Daoy (cell line): ENCODE measurements around the gene LNX1. TPM values are rescaled to one million over a fixed set of nuclear protein-coding genes. Genes with fewer than 3 reads are reported as not detected.

ENCODE experiments used
- DNase-seq: peaks from one replicate; pipeline ENCODE4 v3.0.0-alpha.2; 2015; ENCODE audit warnings: low read depth
- total RNA-seq: library from RNA; depleted of rRNA; stranded (reverse); fragments of >200 nt; shearing (Covaris generic); gene quantifications from 2 replicates; pipeline ENCODE4 v1.2.3, GENCODE V29; 2014; rRNA removed

Gene LNX1
- total RNA-seq: 2.5 and 10.2 TPM in 2 replicates

DNA sequence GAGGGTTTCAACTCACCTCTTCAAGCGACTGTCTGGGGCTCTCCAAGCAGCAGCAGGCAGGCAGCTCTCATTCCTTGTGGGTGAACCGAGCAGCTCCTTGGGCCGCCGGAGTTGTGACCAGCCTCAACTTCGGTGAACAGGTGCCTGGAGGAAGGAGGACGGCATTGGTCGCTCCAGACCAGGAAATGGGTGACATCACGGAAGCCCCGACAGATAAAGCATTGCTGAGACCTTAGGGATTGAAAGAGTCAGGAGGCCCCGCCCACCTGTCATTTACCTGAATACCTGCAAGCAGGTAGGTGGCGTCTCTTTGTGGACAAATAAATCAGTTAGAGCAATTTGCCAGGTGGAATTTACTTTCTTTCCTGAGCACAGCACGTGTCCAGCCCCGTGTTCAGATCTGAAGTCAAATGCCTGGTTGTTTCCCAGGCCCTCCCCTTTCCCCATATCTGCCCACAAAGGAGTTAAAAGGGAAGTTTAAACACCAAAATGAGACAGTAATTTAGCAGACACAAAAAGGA lies at the start of gene LNX1:
Gene LNX1, minus strand, starts transcription at position 115 of the 521 bp plus-strand sequence. CDS start 17,484 bp downstream, outside the sequence.
- DNase-seq: no peak

DNA sequence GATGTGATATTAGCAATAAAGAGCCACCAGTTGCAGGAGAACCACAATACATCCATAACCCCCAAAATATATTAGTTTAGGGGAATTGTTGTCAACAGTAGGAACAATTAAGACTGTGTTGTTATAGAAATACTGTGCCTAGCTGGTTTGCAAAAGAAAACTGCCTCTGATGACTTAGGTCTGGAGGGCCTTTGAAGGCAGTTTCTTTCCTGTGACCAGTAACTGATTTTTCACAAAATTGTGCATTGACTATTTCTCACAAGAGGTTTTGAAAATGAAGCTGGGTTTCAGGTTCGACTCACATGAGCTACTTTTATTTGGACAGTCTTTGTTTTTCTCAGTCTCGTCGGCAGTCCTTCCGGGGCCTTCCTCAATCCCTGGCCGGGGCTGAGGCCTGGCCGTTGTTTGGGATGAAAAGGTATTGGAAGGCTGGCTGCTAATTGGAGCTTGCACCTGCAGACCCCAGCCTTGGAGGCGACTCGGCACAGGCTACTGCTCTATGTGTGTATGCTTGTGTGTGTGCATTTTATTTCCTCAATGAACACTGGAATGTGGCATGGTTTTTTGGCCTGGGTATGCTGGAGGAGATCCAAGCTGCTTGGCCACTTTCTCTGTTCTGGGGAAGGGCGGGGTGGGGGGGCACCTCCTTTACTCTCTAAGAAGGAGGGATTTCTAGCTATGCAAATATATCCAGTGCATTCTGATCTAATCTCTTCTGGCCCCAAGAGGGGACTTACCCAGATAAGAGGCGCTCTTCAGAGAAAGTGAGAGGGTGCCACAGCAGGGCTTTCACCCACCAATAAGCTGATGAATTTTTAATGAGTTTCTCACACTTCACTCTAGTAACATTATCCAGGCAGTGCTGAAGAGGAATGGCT lies 49.5 kb upstream of the LNX1 start:
- DNase-seq: no peak

DNA sequence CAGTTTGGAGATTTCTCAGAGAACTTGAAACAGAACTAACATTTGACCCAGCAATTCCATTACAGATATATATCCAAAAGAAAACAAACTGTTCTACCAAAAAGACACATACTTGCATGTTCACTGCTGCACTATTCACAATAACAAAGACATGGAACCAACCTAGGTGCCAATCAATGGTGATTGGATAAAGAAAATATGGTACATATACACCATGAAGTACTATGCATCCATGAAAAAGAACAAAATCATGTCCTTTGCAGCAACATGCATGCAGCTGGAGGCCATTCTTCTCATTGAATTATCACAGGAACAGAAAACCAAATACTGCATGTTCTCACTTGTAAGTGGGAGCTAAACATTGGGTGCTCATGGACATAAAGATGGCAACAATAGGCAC lies 47.6 kb upstream of the LNX1 start:
- no peak for DNase-seq

DNA sequence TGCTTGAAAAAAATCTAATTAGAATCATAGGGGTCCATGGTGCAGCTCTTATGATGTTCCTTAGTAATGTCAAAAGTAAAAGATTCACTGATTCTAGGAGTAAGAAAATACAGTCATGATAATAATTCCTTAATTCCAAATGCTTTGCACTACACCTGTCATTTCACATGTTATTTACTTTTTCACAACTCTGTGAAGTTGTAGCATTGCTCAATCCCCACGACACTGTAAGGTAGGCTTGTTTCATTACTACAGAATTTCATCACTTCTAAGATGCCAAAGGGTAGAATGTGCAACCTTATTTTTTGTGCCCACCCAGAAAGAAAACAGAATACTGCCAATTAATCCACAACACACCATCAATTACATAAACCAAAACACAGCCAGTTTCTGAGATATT lies 46.1 kb upstream of the LNX1 start:
- no peak for DNase-seq

DNA sequence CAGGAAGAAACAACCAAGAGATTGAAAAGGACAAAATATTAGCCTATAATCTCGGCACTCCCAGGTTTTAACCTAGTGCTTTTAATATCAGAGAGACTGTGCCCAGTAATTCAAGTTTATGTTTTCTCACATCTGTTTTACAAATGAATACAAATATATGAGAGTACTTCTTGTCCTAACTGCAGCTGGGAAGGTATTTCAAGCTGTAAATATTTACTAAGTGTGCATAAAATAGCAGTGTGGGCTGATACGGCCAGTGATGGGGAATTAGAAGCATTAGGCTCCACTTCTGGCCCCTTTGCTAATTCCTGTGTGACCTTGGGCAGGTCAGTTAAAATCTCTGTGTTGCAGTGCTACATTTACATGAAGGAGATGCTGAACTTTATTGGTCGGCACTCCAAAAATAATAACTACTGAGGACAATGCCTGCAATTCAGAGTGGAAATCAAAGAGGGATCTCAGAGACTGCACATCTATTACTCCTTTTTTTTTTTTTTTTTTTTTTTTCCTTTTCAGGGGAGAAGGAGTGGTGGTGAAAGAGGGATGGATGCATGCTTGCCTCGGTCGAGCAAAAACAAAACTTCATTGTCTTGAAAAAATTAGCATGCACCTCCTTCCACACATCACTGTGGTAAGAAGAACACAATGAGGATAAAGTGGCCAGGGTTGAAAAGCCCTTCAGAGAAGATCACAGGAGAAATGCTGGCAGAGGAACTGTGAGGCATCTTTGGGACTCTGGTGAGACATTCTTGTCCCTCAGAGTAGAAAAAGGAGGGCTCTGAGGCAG lies 44.6 kb upstream of the LNX1 start:
- DNase-seq: no peak

DNA sequence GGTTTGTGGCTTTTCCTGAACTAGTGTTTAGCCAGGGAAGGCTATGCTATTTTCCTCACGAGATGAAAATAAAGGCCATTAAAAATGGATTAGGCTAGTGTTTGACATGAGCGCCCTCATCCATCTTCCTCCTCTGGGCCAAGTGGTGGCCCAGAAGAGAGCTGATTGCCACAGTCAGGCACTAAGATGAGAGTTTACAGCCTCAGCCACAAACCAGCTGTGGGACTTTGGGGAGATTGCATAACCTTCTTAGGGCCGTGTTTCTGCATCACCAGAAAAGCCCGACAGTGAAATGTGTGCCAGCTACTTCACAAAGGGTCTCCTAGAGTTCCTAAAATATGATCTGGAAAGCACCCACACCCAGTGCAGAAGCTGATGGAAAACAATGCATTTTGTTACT lies 42.3 kb upstream of the LNX1 start:
- no peak for DNase-seq

DNA sequence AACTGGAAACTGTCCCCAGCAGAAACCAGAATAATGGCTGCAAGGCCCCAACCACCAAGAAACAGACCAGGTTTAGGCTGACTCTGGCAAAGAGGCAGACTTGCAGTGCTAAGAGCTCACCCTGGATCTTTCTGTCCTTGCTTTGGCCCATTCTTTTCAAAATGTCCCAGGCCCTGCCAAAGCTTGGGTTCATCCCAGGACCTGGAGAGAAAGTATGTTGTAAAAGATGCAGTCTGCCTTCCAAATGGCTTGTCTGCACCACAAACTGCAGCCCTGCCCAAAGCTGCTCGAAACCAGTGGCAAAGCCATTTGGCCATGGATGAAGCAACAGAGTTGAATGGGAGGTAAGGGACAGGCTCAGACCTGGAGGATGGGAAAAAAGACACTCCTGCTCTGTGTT lies 38.0 kb upstream of the LNX1 start:
- no peak for DNase-seq

DNA sequence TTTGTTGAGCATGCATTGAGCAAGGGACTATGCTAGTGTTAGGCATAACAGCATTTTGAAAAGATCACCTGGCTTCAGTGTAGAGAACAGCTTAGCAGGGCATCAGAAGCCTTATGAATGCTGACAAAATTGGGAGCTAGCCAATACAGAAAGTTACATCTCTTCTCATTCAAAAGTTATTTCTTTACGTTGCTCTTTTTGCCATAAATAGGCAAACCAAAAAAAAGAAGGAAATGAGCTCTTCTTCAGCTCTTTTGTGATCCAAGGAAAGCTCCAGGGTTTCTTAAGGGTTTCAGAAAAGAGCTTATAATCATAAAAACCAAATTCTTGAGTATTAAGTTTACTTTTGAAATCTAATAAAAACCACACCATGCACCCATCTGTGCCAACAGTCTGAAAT lies 35.2 kb upstream of the LNX1 start:
- DNase-seq: no peak

DNA sequence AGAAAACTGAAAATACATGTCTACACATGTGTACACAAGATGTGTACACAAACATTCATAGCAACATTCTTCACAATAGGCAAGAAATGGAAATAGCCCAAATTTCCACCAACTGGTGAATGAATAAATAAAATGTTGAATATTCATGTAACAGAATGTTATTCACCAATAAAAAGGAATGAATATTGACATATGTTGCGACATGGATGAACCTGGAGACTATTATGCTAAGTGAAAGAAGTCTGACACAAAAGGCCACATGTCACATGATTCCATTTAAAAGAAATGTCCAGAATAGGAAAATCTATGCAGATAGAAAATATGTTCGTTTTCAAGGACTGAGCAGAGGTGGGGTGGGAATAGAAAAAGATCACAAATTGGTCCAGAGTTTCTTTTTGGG lies 34.6 kb upstream of the LNX1 start:
- no peak for DNase-seq

DNA sequence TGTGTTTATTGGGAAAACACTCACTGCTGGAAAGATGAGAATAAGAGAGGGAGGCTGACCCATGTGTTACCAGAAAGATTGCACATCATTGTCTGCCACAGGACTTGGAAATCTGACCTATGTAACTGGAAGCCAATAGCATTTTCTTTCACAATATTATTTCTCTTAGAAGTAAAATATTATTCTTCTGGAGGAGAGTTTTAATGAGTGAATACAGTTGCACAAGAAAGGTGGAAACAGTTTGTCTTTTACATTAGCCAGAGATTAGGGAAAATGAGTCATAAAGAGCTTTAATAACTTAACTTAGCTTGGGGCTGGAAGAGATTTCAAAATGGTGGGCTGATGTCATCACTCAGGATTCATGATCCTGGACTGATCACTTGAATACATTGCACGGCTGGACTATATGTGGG lies 31.5 kb upstream of the LNX1 start:
- no peak for DNase-seq

DNA sequence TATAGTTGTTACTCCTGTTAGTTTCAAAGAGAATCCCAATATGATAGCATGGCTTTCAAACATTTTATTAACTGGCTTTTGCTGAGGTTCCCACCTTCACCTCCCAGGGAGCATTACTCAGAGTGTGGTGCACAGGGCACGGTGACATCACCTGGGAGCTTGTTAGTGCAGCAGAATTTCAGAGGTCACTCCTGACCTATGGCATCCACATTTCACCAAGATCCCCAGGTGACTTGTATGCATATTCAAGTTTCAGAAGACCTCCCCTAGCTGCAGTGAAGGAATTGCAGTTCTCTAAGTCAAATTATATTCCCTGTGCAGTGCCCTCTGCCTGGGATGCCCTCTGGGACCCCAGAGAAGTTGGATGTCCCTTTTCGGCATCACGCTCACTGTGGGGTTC lies 29.7 kb upstream of the LNX1 start:
- DNase-seq: peak; percentile 30

DNA sequence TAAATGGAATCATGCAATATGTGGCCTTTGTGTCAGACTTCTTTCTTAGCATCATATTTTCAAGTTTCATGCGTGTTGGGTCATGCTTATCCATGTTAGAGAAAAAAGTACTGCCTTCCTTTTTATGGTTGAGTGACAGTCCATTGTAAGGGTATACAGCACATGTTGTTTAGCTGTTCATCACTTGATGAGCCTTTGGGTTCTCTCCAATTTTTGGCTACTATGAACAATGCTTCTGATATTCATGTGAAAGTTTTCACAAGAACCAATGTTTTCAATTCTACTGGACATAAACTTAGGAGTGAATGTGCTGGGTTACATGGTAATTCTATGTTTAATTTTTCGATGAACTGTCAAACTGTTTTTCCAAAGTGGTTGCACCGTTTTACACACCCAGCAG lies 28.1 kb upstream of the LNX1 start:
- no peak for DNase-seq

DNA sequence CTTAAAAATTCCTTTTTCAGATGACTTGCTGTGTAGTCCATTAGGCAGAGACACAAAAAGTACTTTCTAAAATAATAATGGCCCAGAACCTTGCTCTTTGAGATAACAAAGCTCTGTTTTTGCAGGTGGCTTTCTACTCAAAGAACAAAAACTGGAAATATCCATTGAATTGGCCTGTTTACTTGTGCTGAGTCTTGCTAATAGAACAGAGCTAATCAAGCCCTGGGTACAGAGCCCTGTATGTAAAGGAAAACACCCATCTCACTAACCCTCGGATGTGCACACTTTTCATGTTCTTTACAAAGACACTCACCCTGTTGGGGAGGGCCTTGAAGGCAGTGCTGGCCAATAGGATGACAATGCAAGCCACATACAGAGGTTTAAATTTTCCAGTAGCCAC lies 27.0 kb upstream of the LNX1 start:
- DNase-seq: no peak

DNA sequence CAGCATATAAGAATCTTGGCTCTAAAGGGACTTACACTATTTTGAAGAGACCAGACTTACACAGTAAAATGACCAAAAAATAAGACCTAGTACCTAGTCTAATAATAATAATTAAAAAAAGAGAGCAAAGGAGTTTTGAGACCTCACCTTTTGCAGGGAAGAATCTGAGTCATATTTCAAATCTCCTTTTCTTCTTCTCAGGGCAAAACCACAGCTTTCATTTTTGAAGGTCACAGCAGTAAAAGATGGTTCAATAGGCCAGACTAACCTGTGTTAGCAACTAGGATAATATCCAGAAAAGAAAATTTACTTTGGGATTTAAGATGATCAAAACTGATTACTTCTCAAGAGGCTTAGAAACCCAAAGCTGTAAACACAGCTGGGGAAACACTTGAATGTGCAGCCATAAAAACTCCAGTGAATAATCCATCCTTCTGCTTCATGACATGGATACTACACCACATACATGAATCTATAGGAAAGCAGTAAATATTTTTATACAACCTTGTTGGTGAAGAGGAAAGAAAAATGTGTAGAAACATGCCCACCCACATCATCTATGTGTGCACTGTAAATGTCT lies 25.9 kb upstream of the LNX1 start:
- DNase-seq: no peak

DNA sequence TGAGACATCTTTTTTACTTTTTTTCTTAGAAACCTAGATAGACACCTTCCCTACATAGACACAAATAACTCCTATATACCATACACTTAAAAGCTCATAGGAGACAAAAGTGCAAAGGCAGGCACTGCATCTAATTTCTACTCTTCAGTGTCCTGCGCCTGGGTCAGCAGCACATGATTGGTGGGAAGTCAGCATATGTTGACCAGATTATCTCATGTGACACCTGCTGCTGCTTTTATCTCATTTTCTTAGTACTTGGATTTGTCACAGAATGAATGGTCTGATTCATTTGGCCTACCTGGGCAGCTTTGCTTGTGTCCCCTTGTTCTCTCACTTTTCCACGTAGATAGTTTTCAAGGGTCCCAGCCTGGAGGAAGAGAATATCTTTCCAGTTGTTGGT lies 24.9 kb upstream of the LNX1 start:
- no peak for DNase-seq

DNA sequence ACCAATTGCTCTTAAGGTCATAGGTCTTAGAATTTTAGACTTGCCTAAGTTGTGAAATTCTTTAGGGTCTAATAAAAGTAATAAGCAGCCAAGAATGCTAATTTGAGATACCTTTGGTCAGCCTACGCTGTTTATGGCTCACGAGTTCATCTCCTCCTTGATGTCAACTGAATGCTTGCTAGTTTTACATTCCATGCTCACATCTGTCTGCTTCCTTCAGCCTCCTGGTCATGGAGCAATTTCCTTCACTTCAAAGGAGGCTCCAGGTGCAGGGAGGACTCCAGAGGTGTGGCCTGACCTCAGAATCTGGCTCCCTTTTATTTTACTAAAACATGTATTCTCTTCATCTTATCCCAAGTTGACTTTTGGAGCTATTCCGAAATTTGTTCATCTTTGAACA lies 23.3 kb upstream of the LNX1 start:
- no peak for DNase-seq

DNA sequence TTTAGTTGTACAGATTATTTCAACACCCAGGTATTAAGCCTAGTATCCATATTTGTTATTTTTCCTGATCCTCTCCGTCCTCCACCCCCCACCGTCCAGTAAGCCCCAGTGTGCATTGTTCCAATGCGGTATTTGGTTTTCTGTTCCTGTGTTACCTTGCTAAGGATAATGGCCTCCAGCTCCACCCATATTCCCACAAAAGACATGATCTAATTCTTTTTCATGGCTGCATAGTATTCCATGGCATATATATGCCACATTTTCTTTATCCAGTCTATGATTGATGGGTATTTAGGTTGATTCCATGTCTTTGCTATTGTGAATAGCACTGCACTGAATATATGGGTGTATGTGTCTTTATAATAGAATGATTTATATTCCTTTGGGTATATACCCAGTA lies 22.1 kb upstream of the LNX1 start:
- DNase-seq: no peak

DNA sequence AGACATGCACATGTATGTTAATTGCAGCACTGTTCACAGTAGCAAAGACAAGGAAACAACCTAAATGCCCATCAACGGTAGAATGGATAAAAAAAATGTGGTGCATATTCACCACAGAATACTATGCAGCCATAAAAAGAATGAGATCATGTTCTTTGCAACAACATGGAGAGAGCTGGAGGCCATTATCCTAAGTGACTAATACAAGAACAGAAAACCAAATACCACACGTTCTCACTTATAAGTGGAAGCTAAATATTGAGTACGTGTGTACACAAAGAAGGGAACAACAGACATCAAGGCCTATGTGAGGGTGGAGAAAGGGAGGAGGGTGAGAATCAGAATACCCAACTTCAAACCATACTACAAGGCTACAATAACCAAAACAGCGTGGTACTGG lies 17.4 kb upstream of the LNX1 start:
- no peak for DNase-seq

DNA sequence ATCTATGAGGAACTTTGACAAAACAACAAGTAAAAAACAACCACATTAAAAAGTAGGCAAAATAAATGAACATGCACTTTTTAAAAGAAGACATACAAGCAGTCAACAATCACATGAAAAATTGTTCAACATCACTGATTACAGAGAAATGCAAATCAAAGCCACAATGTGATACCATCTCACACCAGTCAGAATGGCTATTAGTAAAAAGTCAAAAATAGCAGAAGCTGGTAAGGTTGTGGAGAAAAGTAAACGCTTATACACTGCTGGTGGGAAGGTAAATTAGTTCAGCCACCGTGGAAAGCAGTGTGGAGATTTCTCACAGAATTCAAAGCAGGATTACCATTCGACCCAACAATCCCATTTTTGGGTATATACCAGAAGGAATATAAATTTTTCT lies 17.0 kb upstream of the LNX1 start:
- no peak for DNase-seq

DNA sequence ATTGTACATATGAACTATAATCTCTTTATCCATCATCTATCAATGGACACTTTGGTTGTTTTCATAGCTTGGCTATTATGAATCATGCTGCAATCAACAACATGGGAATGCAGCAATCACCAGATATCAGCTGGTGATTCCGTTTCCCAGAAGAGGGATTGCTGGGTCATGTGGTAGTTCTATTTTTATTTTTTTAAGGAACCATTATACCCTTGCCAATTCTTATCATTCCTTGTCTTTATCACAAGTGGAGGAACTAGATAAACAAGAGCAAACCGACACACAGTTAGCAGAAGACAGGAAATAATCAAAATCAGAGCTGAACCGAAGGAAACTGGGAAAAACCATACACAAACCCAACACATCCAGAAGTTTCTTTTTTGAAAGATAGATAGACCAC lies 14.5 kb upstream of the LNX1 start:
- DNase-seq: no peak

DNA sequence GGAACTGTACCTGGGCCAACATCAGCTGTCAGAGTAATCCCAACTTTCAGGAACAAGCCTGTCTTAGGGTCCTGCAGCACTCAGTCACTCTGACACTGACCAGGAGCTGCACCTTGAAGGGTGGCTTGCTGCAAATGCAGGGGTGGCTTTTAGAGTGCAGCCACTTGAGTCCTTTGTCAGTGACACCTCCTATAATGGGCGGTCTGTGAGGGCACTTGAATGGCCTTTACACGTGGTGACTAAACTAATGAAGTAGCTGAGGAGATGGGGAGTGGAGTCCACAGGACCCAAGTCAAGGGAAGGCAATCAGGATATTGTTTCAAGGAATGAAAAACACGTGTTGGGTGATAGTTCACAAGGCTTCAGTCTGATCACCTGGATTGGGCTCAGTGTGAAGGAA lies 11.1 kb upstream of the LNX1 start:
- DNase-seq: no peak

DNA sequence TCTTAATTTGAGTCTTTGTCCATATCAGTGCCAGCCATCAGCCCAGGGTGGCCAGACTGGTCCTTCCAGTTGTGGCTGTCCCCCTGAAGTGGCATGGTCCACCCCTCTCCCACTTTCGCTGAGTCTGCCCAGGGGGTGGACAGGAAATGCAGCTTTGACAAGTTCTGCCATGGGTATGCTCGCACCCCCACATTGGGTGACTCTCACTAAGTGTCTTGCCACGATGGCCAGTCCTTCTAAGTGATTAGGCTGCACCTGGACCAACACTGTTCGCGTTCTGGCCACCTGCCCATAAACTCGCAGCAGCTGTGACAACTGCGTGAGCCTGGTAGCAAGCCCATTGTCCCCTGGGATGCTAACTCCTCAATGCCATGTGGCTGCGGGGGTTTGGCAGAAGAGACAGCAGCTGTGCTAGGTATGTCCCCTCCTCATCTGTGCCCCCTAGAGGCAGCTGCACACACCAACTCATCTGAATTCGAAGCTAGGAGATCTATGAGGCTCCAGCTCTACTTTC lies 10.0 kb upstream of the LNX1 start:
- DNase-seq: peak; percentile 11
